CD4-positive, alpha-beta T cell treated with Interleukin-1 beta for 1 hour (primary cell): ENCODE measurements around the gene CGNL1.

Source experiments
- DNase-seq, 2 donors: peaks; one replicate each; pipeline ENCODE4 v3.0.0-alpha.2; 2020 to 2022

CGNL1 gene

DNA sequence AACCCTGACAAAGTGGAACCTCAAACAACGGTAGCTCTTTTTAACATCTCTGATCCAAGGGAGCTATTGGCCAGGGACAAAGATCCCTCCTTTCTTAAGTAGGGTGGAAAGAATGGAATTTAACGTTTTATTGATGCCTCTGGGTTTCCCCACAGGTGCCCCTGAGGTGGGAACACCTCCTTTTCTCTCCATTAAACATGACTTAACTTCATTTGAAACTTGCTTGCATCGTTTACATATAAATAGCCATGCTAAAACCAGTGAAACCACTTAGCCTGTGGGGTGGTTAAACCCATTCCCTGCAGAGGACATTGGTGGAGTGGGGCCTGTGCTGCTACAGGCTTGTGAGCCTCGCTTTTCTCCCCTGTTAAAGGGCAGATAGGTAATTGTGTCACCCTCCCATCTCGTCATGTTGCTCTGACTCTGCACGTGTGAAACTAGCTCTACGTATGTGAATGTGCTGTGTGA is 9.7 kb downstream of the CGNL1 start:
- no peak for DNase-seq

DNA sequence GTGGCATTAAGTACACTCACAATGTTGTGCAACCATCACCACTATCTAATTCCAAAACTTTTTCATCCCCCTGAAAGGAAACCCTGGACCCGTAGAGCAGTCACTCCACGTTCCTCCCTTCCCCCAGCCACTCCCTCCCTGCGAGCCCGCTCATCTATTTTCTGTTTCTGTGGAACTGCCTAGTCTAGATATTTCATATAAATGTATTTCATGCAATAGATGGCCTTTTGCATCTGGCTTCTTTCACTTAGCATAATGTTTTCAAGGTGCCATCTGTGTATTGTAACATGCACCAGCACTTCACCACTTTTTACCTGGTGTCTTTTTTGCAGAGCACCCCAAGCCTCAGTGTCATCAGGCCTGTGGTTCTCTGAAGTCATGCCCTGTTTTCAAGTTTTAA is 10.7 kb downstream of the CGNL1 start:
- no peak for DNase-seq

DNA sequence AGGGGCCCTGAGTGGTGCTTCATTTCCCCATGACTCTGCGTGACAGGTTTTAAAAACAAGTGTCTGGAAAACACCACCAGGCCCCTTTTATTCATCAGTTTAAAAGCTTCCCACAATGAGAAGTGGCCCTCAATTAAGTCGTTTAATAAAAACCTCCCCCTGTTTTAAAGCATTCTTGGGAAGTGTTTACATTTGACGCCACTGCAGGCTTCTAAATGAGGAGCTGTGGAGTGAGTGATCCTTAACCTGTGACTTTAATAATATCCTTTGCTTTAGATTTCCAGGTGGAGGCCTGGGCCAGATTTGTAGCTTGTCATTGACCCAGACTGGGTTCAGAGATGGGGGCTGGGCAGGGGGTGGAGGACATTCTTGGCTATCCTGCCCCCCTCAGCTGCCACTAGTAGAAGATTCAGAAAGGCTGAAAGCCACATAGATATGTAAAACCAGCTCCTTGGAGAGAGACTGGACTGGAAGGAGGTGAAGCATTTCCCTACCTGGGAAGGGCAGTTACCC is 11.3 kb downstream of the CGNL1 start:
- no peak for DNase-seq

DNA sequence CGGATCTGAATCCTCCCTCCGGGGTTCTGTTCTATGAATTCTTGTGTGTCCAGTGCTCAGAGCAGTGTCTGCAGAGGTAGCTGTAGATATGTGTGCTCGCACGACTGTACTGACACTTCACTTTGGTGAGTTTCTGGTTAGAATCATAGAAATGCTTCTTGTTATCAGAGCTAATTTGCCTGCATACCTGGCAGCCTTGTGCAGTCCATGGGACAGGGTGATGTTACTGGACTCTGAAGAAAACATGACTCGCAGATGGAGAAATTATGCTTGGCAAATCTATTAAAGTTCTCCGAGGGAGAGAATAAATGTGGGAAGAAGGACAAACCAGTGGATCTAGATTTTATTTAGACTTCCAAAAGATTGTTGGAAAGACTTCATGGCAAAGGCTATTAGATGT is 12.2 kb downstream of the CGNL1 start:
- DNase-seq = no peak

DNA sequence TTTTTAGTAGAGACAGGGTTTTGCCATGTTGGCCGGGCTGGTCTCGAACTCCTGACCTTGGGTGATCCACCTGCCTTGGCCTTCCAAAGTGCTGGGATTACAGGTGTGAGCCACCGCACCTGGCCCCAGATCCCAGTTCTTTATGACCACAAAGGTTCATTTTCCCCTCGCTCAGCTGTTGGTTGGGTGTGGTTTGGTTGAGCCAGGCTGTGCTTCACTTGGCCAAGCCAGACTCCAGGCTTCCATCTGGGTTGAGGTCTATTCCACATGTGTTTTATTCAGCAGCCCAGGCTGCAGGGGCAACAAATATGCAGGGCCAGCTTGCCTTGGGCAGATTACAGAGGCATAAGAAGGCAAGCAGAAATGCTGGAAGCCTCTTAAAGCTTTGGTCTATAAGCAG is 13.7 kb downstream of the CGNL1 start:
- no peak for DNase-seq

GRCh38 chr15:57390583-57390982 is 14.3 kb downstream of the CGNL1 start:
- no peak for DNase-seq

- no peak for DNase-seq
Observed at GRCh38 chr15:57391537-57391936, 15.2 kb downstream of the CGNL1 start.

DNA sequence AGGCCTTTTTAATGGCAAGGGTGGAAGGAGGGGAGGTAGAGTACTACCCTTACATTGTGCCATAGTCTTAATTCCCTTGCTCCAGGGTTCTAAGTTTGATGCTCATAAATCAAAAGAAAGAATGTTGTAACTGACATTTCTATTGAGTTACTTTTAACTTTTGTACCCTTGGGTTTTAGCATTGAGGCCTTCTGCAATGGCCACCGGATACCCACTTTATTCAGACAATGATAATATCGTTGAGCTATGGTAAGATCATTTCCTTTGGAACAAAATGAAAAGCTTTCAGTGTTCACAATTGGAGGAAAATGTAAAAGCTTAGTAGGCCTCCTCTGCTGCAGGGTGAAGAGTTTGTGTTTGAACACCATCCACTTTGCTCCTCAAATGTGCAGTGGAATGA is 16.8 kb downstream of the CGNL1 start:
- no peak for DNase-seq

GRCh38 chr15:57395292-57395691 is 19.0 kb downstream of the CGNL1 start:
- no peak for DNase-seq

DNA sequence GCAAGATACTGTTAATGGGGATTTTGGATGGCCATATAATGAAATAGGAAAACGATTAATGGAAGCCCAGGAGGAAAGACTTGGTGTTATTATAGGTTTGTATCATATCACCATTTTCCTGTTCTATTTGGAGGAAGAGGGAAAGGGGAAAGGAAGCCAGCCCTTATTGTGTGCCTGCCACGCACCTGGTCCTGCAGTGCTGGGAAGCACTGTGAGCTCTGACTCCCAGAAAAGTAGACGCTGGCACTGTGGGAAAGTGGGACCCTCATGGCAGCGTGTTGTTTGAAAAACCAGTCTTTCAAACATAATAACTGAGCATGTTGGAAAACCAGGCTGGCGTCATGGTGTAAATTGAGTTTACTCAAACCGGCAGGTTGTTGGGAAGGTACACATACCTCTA is 22.0 kb downstream of the CGNL1 start:
- no peak for DNase-seq

- no peak for DNase-seq
Observed at GRCh38 chr15:57401546-57401945, 25.2 kb downstream of the CGNL1 start.

GRCh38 chr15:57403017-57403416 is 26.7 kb downstream of the CGNL1 start:
- DNase-seq = no peak

GRCh38 chr15:57403566-57404325 is 27.4 kb downstream of the CGNL1 start:
- no peak for DNase-seq

GRCh38 chr15:57405133-57405532 is 28.8 kb downstream of the CGNL1 start:
- DNase-seq = no peak

DNA sequence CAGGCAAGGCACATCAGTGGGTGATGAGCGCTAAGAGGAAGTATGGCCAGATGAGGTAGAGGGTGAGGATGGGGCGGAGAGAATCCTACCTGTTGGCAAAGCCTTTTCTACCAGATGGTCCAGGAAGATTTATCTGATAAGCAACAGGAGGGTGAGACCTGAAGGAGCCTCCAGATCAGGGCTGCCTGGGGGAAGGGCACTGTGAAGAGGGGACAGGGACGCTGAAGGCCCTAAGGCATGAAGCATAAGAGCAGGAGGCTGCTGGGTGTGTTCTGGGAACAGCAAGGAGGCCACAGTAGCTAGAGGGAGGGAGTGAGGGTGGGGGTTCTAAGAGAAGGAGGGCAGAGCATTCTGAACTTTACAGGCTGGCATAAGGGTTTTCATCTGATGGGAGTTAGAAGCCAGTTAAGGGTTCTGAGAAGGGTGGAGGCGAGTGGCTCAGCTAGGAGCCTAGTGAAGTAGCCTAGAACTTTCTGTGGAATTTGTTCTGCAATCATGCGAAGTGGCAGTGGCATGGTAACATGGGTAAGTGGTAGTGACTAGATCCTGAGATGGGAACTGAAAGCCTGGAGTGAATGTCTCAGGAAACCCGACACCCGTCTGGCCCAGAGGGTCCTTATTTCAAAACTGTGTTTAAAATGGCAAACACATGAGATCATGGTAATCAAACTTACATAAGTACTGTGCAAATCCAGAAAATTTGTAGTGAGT is 29.9 kb downstream of the CGNL1 start:
- DNase-seq = no peak

GRCh38 chr15:57410373-57410772 is 34.1 kb downstream of the CGNL1 start:
- DNase-seq = no peak

GRCh38 chr15:57411945-57412768 is 35.9 kb downstream of the CGNL1 start:
- DNase-seq = no peak

- no peak for DNase-seq
Observed at GRCh38 chr15:57415602-57416001, 39.3 kb downstream of the CGNL1 start.

GRCh38 chr15:57418635-57419034 is 42.3 kb downstream of the CGNL1 start:
- DNase-seq = no peak

DNA sequence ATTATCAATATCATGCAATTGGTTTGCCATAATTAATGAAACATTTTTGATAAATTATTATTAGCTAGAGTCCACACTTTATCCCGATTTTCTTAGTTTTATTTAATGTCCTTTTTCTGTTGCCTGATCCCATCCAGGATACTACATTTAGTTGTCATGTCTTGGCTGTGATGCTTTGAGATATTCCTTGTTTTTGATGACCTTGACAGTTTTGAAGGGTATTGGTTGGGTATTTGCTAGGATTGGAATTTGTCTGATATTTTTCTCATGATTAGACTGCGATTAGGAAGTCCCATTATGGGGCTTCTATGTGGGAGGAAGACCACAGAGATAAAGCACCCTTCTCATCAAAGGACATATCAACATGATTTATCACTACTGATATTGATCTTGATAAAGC is 43.0 kb downstream of the CGNL1 start:
- DNase-seq = no peak

GRCh38 chr15:57421110-57421509 is 44.8 kb downstream of the CGNL1 start:
- no peak for DNase-seq

DNA sequence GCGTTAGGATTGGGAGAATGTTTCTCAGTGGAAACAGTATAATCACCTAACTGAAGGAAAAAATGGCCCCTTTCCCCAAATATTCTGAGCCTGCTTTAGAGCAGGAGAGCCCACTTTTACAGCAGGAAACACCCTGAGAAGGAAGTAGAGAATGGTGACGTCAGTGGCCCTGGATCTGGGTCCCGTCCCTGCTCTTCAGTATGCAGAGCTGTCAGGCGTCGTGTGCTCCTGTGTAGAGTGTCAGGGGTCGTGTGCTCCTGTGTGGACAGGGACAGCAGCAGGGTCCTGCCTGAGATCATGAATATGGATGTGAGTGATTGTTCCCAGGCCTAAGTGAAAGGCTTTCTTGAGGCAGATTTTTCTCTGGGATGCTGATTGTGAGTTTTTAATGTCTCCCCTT is 45.2 kb downstream of the CGNL1 start:
- no peak for DNase-seq

DNA sequence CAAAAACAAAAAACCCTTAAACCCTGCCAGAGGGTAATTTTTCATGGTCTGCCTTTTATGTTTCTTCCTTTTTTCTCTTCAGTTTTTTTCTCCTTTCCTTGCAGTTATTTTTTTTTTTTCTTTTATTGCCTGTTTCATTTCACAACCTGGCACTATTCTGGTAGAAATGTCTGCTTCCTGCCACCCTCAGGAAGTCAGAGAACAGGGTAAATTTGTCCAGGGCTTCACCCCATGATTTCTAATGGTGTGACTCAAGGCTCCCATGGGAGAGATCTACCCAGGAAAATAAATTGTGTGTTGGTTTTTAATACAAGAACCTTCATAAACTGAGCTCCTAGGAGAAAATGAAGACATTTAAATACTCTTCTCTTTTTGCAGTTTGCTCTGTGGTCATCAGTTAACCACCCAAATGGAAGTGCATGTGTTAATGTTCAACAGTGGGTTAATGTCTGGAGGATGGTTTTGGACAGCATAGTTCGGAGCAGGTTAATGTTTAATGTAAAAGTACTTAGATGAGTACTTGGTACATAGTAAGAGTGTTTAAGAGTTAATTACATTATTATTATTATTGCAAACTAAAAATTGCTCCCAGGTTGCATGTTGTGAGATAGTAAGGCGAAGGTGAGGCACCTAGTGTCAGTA is 45.9 kb downstream of the CGNL1 start:
- DNase-seq = no peak
